PFSK-1 (cell line): Measurements from ENCODE around the gene APOBEC2.

Source experiments
- FOXP2 ChIP-seq: optimal IDR thresholded peaks from 2 replicates; pipeline ENCODE3; 2011; ENCODE audit warnings: borderline replicate concordance, control low read depth, inconsistent platforms; ENCODE audit not compliant: insufficient read depth; ENCODE audit errors: extremely low read length, extremely low read depth
- POLR2AphosphoS5 ChIP-seq: IDR thresholded peaks from 2 replicates; pipeline ENCODE4 v1.6.1; 2012; ENCODE audit warnings: low read depth, mild to moderate bottlenecking, control low read depth, low read length, moderate library complexity
- REST ChIP-seq, 2 experiments: IDR thresholded peaks; 2 replicates each; pipeline versions ENCODE4 v1.6.1 to v1.8.0; 2011 to 2012; ENCODE audit warnings: low read depth in 2 of 2, low read length in 2 of 2, control low read depth in 1 of 2, inconsistent platforms in 1 of 2, mild to moderate bottlenecking in 1 of 2, moderate library complexity in 1 of 2; ENCODE audit not compliant: insufficient read depth in 1 of 2
- SIN3A ChIP-seq: IDR thresholded peaks from 2 replicates; pipeline ENCODE4 v1.6.1; 2012; ENCODE audit warnings: mild to moderate bottlenecking, low read length, moderate library complexity, borderline replicate concordance; ENCODE audit not compliant: insufficient read depth
- TAF1 ChIP-seq: IDR thresholded peaks from 2 replicates; pipeline ENCODE4 v1.6.1; 2012; ENCODE audit warnings: low read length, control low read depth, borderline replicate concordance; ENCODE audit not compliant: insufficient read depth

APOBEC2 gene

GRCh38 chr6:41014780-41015179, 38.2 kb upstream of the APOBEC2 start:
- TF ChIP-seq FOXP2 = no peak
- TF ChIP-seq SIN3A = no peak
- TF ChIP-seq POLR2AphosphoS5 = no peak
- no peak for TF ChIP-seq TAF1
- no peak for TF ChIP-seq REST (IDR thresholded peaks at IDR 0.05; ENCODE audit: insufficient read depth in 1 of 2, low read depth in 2 of 2, low read length in 2 of 2)

GRCh38 chr6:41017663-41018062, 35.3 kb upstream of the APOBEC2 start:
- TF ChIP-seq FOXP2 (no peak), SIN3A (no peak), POLR2AphosphoS5 (no peak), TAF1 (no peak), REST (IDR thresholded peaks at IDR 0.05; ENCODE audit: insufficient read depth in 1 of 2, low read depth in 2 of 2, low read length in 2 of 2) (no peak)

GRCh38 chr6:41021832-41022231, 31.2 kb upstream of the APOBEC2 start:
- TF ChIP-seq FOXP2 (no peak), REST (IDR thresholded peaks at IDR 0.05; ENCODE audit: insufficient read depth in 1 of 2, low read depth in 2 of 2, low read length in 2 of 2) (no peak), TAF1 (no peak), POLR2AphosphoS5 (no peak)

- TF ChIP-seq REST (IDR thresholded peaks at IDR 0.05; ENCODE audit: insufficient read depth in 1 of 2, low read depth in 2 of 2, low read length in 2 of 2) (no peak), SIN3A (no peak), TAF1 (no peak), POLR2AphosphoS5 (no peak), FOXP2 (no peak)
Measured at GRCh38 chr6:41022294-41022693, 30.7 kb upstream of the APOBEC2 start.

- TF ChIP-seq SIN3A = no peak
- no peak for TF ChIP-seq REST (IDR thresholded peaks at IDR 0.05; ENCODE audit: insufficient read depth in 1 of 2, low read depth in 2 of 2, low read length in 2 of 2)
Measured at GRCh38 chr6:41023114-41023513, 29.9 kb upstream of the APOBEC2 start.
